SU-DHL-6 (cell line): ENCODE measurements around the gene RNF128.
"Not testable (repeated sequence)": the region's sequence is repeated elsewhere in the genome, so short reads cannot be mapped to it uniquely, and the experiment has no call there.

ENCODE experiments used
- CTCF ChIP-seq: fragments of 200-600 bp; sonication (generic); IDR thresholded peaks from one replicate; pipeline ENCODE4 v1.5.1; 2017; ENCODE audit warnings: antibody characterized with exemption, mild to moderate bottlenecking, low read length, moderate library complexity; ENCODE audit not compliant: insufficient read depth, poor library complexity, severe bottlenecking
- EZH2phosphoT487 ChIP-seq: fragments of 200-600 bp; sonication (generic), shearing (Covaris generic); conservative IDR thresholded peaks from 2 replicates; pipeline ENCODE4 v1.6.1; 2018; ENCODE audit warnings: mild to moderate bottlenecking, antibody characterized with exemption, low read length, moderate library complexity, mixed read lengths

- TF ChIP-seq CTCF, EZH2phosphoT487: not testable (repeated sequence)
Measured at GRCh38 chrX:106769288-106769687, 42.8 kb downstream of the RNF128 start.
